T47D (cell line): Measurements from ENCODE around the gene RAC2.

Experiments used
- DNase-seq, 2 experiments: peaks; one replicate each; pipeline versions ENCODE4 v3.0.0 to v3.0.0-alpha.2; 2011 to 2012; ENCODE audit warnings: low read depth in 1 of 2, low spot score in 1 of 2
- JUND ChIP-seq: IDR thresholded peaks from 2 replicates; pipeline ENCODE4 v1.6.1; 2012; ENCODE audit warnings: low read depth
- in situ Hi-C: cut with HindIII; loops from 2 replicates; pipeline ENCODE4 v1.10.0; 2016; ENCODE audit warnings: low sequenced_read_pairs, low pct_unique_long_range_greater_than_20kb

Gene RAC2

GRCh38 chr22:37270928-37271650, 27.0 kb upstream of the RAC2 start:
- DNase-seq, result no peak
- in situ Hi-C loops, result no loop called here
- no peak for TF ChIP-seq JUND

GRCh38 chr22:37269936-37270678, 26.0 kb upstream of the RAC2 start:
- no peak for DNase-seq
- in situ Hi-C loops, result no loop called here
- no peak for TF ChIP-seq JUND

- TF ChIP-seq JUND, result no peak
- no peak for DNase-seq
- in situ Hi-C loops, result no loop called here
These were observed 23.8 kb upstream of the RAC2 start for GRCh38 chr22:37267661-37268413.

GRCh38 chr22:37267135-37267587, 23.1 kb upstream of the RAC2 start:
- no peak for TF ChIP-seq JUND
- in situ Hi-C loops, result no loop called here
- peak in 1 of 2 experiments; percentile 10 for DNase-seq

- no peak for TF ChIP-seq JUND
- no peak for DNase-seq
- in situ Hi-C loops, result no loop called here
These were observed 22.6 kb upstream of the RAC2 start for GRCh38 chr22:37266581-37267134.

- in situ Hi-C loops, result no loop called here
These were observed 20.2 kb upstream of the RAC2 start for GRCh38 chr22:37263966-37264887.

GRCh38 chr22:37262346-37262745, 18.3 kb upstream of the RAC2 start:
- DNase-seq, result no peak
- no peak for TF ChIP-seq JUND
- in situ Hi-C loops, result no loop called here

More at GRCh38 chr22:37263966-37264887, 20.2 kb upstream of the RAC2 start:
- TF ChIP-seq JUND, result no peak
- DNase-seq, result no peak

GRCh38 chr22:37260901-37261336, 16.9 kb upstream of the RAC2 start:
- no peak for TF ChIP-seq JUND
- in situ Hi-C loops, result no loop called here
- DNase-seq, result peak; percentile 30 to 64

GRCh38 chr22:37260155-37260795, 16.2 kb upstream of the RAC2 start:
- DNase-seq, result no peak
- no peak for TF ChIP-seq JUND
- in situ Hi-C loops, result no loop called here

GRCh38 chr22:37259540-37260029, 15.5 kb upstream of the RAC2 start:
- in situ Hi-C loops, result no loop called here
- DNase-seq, result peak in 1 of 2 experiments; percentile 77
- no peak for TF ChIP-seq JUND

- peak in 1 of 2 experiments; percentile 22 for DNase-seq
- in situ Hi-C loops, result no loop called here
- TF ChIP-seq JUND, result no peak
These were observed 14.8 kb upstream of the RAC2 start for GRCh38 chr22:37258753-37259401.
